HG03095 (cell line): Measurements from ENCODE around the gene MIDN.

ENCODE experiments used
- ATAC-seq: cut with Tn5 transposase; IDR thresholded peaks from one replicate; pipeline ENCODE4 v1.9.1; 2021; ENCODE audit warnings: moderate library complexity; ENCODE audit not compliant: unreplicated experiment

The MIDN gene

GRCh38 chr19:1269065-1269477 lies 20.7 kb downstream of the MIDN start, which contains the start of gene CIRBP:
CIRBP (plus strand) TSS chr19:1269332; CDS start chr19:1270934, 1,602 bp downstream.
- ATAC-seq, result peak; percentile 40

- peak; percentile 9 for ATAC-seq
Observed at GRCh38 chr19:1269478-1270212, 21.3 kb downstream of the MIDN start.

DNA sequence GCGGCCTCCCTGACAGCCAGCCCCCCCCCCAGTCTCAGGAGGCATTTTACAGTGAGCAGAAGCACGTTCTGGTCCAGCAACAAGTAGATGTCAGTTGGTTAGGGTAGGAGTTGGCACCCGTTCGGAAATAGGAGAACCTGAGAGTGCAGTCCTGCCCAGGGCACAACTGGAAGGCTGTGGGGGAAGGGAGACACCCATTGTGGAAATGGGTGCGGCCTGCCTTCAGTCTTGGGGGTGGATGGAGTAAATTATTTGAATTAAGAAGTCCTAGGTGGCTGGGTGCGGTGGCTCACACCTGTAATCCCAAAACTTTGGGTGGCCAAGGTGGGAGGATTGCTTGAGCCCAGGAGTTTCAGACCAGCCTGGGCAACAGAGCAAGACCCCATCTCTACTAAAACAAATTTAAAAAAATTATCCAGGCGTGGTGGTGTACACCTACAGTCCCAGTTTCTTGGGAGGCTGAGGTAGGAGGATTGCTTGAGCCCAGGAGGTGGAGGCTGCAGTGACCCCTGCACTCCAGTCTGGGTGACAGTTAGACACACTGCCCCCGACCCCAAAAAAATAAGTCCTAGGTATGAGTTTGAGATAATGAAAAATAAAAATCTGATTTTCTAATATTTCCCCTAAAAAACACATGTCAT lies 21.9 kb downstream of the MIDN start:
- ATAC-seq, result no peak

GRCh38 chr19:1270854-1271527 lies 22.6 kb downstream of the MIDN start:
- no peak for ATAC-seq

GRCh38 chr19:1271528-1272422 lies 23.4 kb downstream of the MIDN start:
- no peak for ATAC-seq

DNA sequence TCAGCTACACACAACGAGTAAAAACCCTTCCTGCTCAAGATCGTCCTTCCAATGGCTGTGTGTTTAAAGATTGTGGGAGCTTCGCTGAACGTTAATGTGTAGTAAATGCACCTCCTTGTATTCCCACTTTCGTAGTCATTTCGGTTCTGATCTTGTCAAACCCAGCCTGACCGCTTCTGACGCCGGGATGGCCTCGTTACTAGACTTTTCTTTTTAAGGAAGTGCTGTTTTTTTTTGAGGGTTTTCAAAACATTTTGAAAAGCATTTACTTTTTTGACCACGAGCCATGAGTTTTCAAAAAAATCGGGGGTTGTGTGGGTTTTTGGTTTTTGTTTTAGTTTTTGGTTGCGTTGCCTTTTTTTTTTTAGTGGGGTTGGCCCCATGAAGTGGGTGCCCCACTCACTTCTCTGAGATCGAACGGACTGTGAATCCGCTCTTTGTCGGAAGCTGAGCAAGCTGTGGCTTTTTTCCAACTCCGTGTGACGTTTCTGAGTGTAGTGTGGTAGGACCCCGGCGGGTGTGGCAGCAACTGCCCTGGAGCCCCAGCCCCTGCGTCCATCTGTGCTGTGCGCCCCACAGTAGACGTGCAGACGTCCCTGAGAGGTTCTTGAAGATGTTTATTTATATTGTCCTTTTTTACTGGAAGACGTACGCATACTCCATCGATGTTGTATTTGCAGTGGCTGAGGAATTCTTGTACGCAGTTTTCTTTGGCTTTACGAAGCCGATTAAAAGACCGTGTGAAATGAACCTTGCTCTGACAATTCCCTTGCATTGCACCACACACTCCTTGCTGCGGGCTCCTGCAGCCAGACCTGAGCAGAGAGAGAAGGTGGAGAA lies 24.3 kb downstream of the MIDN start:
- ATAC-seq, result no peak

- ATAC-seq, result no peak
Observed at GRCh38 chr19:1273263-1274041, 25.1 kb downstream of the MIDN start.

- ATAC-seq, result no peak
Observed at GRCh38 chr19:1274081-1274851, 25.9 kb downstream of the MIDN start.

DNA sequence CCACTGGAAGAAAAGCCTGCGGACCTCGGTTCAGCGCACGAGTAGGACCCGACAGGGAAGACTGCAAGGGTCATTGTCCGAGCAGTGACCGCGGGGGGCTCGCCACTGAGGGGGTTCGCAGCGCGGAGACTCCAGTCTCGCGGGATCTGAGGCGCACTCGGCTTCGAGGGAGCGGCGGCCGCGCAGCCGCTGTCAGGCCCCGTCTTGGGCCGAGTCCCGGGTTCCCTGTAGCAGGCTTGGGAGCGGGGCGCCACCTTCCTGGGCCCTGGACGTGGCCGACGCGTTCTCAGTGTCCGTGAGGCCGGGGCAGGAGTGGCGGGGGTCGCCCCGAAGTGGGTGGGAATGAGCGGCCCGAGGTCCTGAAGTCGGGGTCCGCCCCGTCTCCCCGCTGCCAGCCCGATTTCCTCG lies 26.5 kb downstream of the MIDN start:
- ATAC-seq, result no peak

DNA sequence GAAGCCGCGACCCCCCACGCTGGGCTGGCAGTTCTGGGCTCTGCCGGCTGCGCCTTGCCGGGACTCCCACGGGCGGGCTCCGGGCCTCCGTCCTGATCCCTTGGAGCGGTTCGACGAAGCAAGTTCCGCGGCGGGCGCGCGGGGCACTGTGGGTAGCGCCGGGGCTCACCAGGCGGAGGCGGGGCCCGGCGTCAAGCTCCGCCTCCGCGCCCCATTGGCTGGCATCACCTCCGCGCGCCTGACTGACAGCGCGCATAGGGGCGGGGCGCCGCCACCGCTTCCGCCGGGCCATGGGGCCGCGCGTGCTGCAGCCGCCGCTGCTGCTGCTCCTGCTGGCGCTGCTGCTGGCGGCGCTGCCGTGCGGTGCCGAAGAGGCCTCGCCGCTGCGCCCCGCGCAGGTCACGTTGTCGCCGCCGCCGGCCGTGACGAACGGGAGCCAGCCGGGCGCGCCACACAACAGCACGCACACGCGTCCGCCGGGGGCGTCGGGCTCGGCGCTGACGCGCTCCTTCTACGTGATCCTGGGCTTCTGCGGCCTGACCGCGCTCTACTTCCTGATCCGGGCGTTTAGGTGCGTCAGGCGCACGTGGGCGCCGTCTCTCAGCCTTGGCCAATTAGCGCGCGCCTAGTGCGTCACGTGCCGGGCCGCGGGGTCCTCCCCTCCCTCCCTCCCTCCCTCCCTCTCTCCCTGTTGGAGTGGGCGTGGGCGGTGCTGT lies 27.0 kb downstream of the MIDN start, which contains the start of gene FAM174C:
FAM174C (plus strand) TSS at position 271 of the 716 bp plus-strand sequence; CDS start at position 291, 20 bp downstream.
- ATAC-seq, result peak; percentile 58

DNA sequence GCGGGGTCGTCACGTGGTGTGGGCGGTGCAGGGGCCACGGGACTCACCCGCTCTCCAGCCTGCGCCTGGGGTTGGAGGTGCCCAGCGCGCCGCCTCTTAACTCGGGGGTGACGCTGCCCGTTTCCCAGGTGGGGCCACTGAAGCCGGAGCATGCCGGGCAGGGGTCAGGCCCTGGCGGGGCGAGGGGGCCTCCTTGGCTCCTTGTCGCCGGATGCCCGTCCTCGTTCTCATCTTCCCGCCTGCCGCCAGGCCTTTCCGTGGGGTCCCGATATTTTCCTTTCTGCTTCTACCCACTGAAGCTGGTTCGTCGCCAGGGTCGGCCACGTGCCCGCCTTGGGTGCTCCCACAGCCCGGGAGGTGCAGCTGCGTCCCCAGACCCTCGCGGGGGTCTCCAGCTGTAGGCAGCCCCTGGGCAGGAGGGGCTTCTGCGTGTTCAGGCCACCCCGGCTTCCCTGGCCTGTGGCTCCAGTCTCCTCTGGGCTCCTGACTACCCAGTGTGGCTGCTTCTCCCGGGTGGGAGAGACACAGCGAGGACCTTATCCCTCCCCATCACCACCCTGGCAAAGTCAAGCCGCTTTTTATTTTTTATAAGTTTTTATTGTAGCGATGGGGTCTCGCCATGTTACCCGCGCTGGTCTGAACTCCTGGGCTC lies 27.7 kb downstream of the MIDN start:
- ATAC-seq, result no peak

DNA sequence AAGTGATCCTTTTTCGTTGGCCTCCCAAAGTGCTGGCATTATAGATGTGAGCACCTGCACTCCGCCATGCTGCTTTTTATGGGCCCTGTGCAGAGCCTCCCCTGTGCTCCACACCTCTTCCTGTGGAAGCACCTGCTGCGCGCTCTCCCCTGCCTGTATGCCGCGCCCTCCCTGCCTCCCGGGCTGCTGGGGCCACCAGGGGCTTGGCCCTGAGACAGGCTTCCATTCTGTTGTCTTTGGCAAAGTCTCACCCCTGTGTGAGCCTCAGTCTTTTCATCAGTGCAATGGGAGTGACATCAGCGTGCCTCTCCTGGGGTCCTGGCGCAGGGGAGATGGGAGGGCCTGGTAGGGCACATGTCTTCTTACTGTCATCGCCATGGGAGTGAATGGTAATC lies 28.2 kb downstream of the MIDN start:
- ATAC-seq, result no peak

- ATAC-seq, result no peak
Observed at GRCh38 chr19:1277061-1277460, 28.7 kb downstream of the MIDN start.

GRCh38 chr19:1278074-1278473 lies 29.7 kb downstream of the MIDN start:
- no peak for ATAC-seq

DNA sequence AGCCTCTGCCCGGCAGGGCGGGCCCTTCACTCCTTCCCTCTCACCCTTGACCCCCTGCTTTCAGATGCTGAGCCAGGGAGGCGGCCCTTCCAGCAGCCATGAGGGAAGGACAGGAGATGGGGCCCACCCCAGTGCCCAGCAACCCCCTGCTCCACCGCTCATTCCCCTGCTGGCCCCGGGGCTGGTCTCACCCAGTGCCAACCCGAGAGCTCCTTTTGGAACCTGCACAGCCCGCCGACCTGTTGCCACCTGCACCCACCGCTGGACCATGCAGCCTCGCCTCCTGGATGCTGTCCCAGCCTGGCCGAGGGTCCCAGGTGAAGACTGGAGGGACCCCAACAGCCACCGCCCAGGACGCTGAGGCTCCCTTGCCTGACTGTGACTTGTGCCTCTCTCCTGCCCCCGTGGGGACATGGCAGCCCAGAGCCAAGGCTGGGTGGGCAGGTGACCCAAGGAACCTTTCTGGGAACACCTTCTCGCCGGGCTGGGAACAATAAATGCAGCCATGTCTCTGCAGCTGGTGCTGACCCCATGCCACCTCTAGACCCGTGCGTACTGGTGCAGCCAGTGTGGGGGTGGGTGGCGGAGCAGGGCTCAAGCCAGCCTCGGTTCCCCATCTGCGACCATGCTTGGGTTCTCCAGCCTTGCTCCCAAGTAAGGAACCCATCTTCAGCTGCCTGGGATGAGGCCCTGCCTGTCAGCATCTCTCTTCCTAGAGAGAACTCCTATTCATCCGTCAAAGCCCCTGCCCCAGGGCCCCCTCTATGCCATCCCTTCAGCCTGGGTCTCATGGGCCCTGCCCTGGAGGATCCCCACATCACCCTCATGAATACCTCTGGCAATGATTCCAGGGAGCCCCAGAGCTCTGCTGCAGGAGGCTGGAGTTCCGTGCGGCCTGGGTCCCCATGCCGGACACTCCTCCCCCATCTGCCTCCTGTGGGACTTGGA lies 30.6 kb downstream of the MIDN start:
- ATAC-seq, result no peak

GRCh38 chr19:1279782-1280341 lies 31.5 kb downstream of the MIDN start:
- no peak for ATAC-seq
